Activated CD4-positive, alpha-beta memory T cell treated with anti-CD3 and anti-CD28 coated beads for 36 hours (primary cell): Measurements from ENCODE around the gene P2RY12. TPM values are rescaled to one million over a fixed set of nuclear protein-coding genes. Genes with fewer than 3 reads are reported as not detected.

Experiments
- CTCF ChIA-PET: fragments of 350-600 bp; sonication (Branson Sonifier 250); formaldehyde crosslinking; loops from one replicate; lab custom pipeline; 2021; ENCODE audit warnings: antibody characterized with exemption, inconsistent platforms; lab: Charles Lee
- POLR2A ChIA-PET: fragments of 350-600 bp; sonication (Branson Sonifier 250); formaldehyde crosslinking; loops from one replicate; lab custom pipeline; 2021; ENCODE audit warnings: antibody characterized with exemption; lab: Charles Lee
- DNase-seq: peaks from one replicate; pipeline ENCODE4 v3.0.0-alpha.2; 2020
- H3K27ac Mint-ChIP-seq: one replicate; pipeline ENCODE4 v1.8.0; 2021; ENCODE audit warnings: mixed read lengths
- H3K27me3 Mint-ChIP-seq: one replicate; pipeline ENCODE4 v1.8.0; 2021; ENCODE audit warnings: mixed read lengths
- H3K36me3 Mint-ChIP-seq: one replicate; pipeline ENCODE4 v1.8.0; 2021; ENCODE audit warnings: mixed read lengths
- H3K4me1 Mint-ChIP-seq: one replicate; pipeline ENCODE4 v1.8.0; 2021; ENCODE audit warnings: low read depth, mixed read lengths
- H3K4me3 Mint-ChIP-seq: one replicate; pipeline ENCODE4 v1.8.0; 2021; ENCODE audit warnings: mild to moderate bottlenecking, mixed read lengths
- H3K9me3 Mint-ChIP-seq: one replicate; pipeline ENCODE4 v1.8.0; 2021; ENCODE audit warnings: mixed read lengths
- intact Hi-C: fragments of 100-400 bp; cut with micrococcal nuclease; formaldehyde crosslinking; loops from one replicate; pipeline ENCODE4 v1.15.1; 2023
- total RNA-seq, 2 experiments: library from RNA; stranded (reverse); gene quantifications; one replicate each; pipeline ENCODE4 v1.2.3, GENCODE V29; 2021

P2RY12 gene
- total RNA-seq: not detected

DNA sequence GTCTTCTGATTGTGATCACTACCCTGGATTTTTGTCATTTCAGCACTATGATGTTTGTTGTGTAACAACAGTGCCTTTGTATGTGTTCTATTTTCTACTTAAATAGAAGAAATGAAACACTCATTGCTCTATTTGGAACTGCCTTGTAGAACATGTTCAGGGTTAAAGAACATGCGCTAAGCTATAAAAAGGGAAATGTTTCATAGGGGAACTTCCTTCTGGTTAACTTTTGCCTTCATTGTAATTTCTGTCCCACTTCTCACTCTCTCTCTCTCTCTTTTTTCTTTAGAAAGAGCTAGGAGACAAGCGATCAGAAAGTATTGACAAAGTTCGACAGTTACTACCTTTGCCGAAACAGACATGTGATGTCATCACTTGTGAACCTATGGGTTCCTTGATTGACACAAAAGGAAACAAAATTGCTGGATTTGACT, at the start of gene P2RY12:
P2RY12 (minus strand) TSS at position 13 of the 434 bp plus-strand sequence. CDS start 45,908 bp downstream, outside the sequence.
- H3K27ac Mint-ChIP-seq: no peak within 1 kb of the TSS

DNA sequence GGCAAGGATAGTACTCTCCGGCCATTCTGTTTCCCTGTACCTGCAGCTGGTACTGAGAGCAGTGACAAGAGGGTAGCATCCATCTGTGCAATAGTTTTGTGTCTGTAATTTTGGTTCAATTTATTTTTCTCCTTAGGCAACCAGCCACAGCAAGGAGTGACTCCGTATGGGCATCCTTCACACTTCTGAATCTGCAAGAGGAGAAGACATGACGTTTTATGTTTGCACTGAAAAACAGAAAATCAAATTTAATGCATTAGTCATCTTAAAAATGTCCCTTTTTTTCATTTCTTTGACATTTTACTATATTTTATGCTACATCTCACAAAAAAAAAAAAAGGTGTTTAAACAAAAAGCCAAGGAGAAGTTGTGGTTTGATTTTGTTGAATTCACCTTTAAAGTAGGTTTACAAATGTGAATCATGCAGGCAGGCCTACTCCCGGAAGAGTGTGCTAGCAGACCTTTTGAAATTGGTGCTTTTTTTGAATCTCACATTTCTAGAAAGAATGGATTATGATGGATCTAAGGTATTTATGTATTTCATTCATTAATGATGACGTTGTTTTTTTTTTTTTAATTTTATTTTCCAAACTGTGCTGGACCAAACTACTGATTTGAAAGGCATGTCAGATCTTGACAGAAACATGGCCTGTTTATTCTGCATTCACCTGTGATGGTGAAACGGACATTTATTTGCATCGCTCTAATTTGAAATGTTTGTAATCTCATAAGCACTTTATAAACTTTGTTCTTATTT, 48.2 kb upstream of the P2RY12 start:
- CTCF ChIA-PET: no interaction called here
- Mint-ChIP-seq H3K36me3 (peaks cover 2% of the 10 kb centered on the region), H3K4me3 (no peak overlapping the region), H3K27ac (no peak overlapping the region), H3K9me3 (no peaks in the 10 kb centered on the region), H3K27me3 (peaks cover 1% of the 10 kb centered on the region), H3K4me1 (no peaks in the 10 kb centered on the region)
- intact Hi-C loops: no loop called here
- POLR2A ChIA-PET: no interaction called here
- DNase-seq: no peak

More for the DNA sequence above, at the start of gene P2RY12:
- intact Hi-C loops: no loop called here
- Mint-ChIP-seq H3K9me3 (no peaks in the 10 kb centered on the region), H3K4me3 (no peak within 1 kb of the TSS), H3K36me3 (no peaks in the 10 kb centered on the region), H3K27me3 (no peaks in the 10 kb centered on the region), H3K4me1 (peaks cover 6% of the 10 kb centered on the region)
- POLR2A ChIA-PET: no interaction called here
- DNase-seq: no peak
- CTCF ChIA-PET: interaction anchor here (1.3 kb wide), 1 partner anchor 56 kb away, joined by 3 read pairs; no protein-coding TSS in a partner anchor

DNA sequence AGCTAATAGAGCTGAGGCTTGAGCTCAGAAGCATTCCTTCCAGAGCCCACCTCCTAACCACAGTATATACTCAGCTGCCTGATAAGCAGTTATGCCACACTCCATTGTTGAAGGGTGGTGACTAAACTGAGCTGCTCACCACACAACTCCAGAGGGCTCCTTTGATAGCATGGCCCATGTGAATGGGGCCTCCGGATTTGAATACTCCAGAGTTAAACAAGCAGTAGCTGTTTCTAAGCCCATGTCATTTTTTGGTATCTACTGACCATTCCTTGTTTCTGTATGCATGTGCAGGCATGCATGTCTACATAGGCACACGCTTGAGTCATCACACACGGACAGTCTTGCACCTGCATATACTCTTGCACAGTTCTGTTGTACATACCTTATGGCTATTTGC, 47.4 kb upstream of the P2RY12 start:
- ChIA-PET CTCF (interaction anchor here (0.5 kb wide), 2 partner anchors 383 to 1221 kb away, joined by 3 read pairs; no protein-coding TSS in a partner anchor), POLR2A (no interaction called here)
- Mint-ChIP-seq H3K9me3 (no peaks in the 10 kb centered on the region), H3K4me1 (no peaks in the 10 kb centered on the region), H3K27me3 (peaks cover 1% of the 10 kb centered on the region), H3K4me3 (no peak overlapping the region), H3K27ac (no peak overlapping the region), H3K36me3 (peaks cover 2% of the 10 kb centered on the region)
- intact Hi-C loops: no loop called here
- no peak for DNase-seq

DNA sequence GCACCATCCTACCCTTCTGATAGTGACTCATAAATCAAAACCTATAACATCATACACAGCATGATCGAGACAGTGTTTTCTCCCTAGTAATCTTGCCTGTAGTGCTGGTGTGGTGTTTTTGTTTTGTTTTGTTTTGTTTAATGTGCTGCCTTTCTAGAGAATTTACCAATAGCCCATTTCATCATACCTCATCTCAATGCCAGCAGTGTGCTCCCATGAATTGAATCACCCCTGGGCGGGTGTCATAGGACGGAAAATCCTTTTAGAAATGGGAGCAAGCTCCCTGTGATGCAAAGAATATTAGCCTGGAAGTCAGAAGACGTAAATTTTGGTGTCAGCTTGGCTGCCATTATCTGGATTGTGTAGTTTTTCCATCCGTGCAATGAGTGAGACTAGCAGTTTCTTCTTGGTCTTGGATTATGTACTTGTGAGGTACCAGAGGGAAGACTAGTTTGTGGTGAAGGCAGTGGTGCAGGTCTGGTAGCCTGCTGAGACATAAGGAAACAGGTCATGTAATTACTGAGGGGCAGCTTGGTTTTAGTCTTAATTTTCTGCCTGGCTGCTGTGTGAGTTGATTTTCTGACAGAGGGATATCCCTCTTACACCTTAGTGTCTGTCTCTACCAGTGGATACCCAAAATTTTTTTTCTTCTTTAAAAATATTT, 46.4 kb upstream of the P2RY12 start:
- Mint-ChIP-seq H3K4me3 (no peak overlapping the region), H3K36me3 (peaks cover 2% of the 10 kb centered on the region), H3K9me3 (no peaks in the 10 kb centered on the region), H3K27ac (no peak overlapping the region), H3K4me1 (no peaks in the 10 kb centered on the region), H3K27me3 (peaks cover 1% of the 10 kb centered on the region)
- intact Hi-C loops: no loop called here
- DNase-seq: no peak
- ChIA-PET CTCF (interaction anchor here (0.6 kb wide), 1 partner anchor 37 kb away, joined by 3 read pairs; no protein-coding TSS in a partner anchor), POLR2A (no interaction called here)

DNA sequence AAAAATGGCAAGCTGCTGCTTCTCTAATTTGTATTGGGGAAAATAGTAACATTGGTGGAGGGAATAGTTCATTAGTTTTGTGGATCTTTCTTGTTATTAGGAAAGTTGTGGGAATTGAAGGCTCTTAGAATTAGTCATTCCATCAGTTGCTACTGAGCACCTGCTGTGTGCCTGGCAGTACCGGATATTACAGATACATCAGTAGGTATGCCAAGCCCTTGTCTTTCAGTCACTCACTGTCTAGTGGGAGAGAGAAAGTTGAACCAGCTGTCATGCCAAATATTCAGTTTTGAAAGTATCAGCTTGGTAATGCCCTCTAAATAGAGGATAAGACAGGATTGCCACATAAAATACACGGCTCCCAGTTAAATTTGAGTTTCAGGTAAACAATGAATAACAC, 43.8 kb upstream of the P2RY12 start:
- intact Hi-C loops: no loop called here
- ChIA-PET POLR2A (no interaction called here), CTCF (no interaction called here)
- DNase-seq: no peak
- Mint-ChIP-seq H3K9me3 (no peaks in the 10 kb centered on the region), H3K4me3 (no peak overlapping the region), H3K27me3 (peaks cover 3% of the 10 kb centered on the region), H3K36me3 (peaks cover 2% of the 10 kb centered on the region), H3K27ac (no peak overlapping the region), H3K4me1 (no peaks in the 10 kb centered on the region)

DNA sequence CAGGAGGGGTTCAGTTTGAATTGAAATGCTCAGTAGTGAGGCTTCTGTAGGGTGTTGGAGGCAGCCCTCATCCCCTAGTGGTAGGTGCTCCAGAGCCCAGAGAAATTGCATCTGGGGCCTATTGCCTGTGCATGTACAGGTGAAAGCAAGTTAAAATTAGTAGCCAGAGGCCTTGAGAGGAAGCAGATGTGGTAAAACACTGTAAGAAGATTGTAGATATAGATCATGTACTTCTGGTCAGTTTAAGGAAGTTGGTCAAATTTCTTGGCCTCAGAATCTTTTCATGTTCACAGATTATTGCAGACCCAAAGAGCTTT, 41.7 kb upstream of the P2RY12 start:
- Mint-ChIP-seq H3K27ac (no peak overlapping the region), H3K27me3 (peaks cover 3% of the 10 kb centered on the region), H3K4me3 (no peak overlapping the region), H3K4me1 (no peaks in the 10 kb centered on the region), H3K36me3 (peaks cover 2% of the 10 kb centered on the region), H3K9me3 (no peaks in the 10 kb centered on the region)
- intact Hi-C loops: no loop called here
- CTCF ChIA-PET: interaction anchor here (0.6 to 1.0 kb wide), 2 partner anchors 16 to 38 kb away, joined by 3 read pairs; no protein-coding TSS in a partner anchor
- POLR2A ChIA-PET: no interaction called here
- no peak for DNase-seq

DNA sequence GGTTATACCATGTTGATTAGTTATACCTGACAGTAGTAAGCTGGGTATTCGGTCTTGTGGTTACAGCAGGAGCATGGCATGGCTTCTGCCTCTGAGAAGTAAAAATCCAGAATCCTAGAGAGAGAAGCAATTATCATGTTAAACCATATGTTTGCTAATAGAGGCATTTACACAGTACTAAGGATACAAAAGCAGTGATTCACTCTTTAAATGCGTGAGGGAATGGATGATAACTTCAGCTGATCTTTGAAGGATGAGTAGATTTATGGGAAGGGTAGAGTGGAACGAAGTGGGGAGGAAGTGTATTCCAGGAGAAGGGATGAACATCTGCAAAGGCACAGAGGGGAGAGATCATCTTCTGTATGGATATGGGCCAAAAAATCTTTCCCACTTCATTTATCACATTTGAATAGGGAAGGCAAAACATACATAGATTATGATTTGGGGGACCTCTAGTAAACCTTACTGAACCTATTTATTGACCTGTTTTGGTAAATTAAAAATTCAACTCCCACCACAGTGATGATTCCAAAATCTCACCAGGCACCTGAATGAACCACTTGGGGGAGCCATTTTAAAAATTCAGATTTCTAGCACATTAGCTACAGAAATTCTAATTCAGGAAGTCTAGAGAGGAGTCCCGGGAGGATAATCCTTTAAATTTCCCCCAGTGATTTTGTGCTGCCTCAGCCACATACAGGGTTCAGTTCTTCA, 41.2 kb upstream of the P2RY12 start:
- Mint-ChIP-seq H3K4me3 (no peak overlapping the region), H3K27me3 (peaks cover 2% of the 10 kb centered on the region), H3K4me1 (no peaks in the 10 kb centered on the region), H3K36me3 (peaks cover under 1% of the 10 kb centered on the region), H3K9me3 (no peaks in the 10 kb centered on the region), H3K27ac (no peak overlapping the region)
- intact Hi-C loops: no loop called here
- POLR2A ChIA-PET: interaction anchor here (1.2 kb wide), 1 partner anchor 16 kb away, joined by 4 read pairs; no protein-coding TSS in a partner anchor
- DNase-seq: no peak
- CTCF ChIA-PET: interaction anchor here (0.6 to 1.0 kb wide), 2 partner anchors 16 to 39 kb away, joined by 3 read pairs; no protein-coding TSS in a partner anchor

DNA sequence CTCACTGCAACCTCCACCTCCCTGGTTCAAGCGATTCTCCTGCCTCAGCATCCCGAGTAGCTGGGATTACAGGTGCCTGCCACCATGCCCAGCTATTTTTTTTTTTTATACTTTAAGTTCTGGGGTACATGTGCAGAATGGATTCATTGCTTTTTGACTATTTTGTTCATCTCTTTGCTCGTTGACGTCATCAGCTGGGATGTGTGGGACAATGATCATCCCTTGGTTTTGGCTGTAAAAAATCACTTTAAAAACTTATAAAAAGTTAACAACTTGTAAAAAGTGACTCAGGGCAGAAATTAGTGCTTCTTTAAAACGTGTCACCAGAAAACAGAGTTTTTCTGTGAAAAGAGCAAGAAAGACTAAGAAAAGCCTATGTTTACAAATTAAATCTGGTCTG, 38.5 kb upstream of the P2RY12 start:
- Mint-ChIP-seq H3K4me1 (no peaks in the 10 kb centered on the region), H3K27ac (no peak overlapping the region), H3K27me3 (peaks cover 2% of the 10 kb centered on the region), H3K4me3 (no peak overlapping the region), H3K9me3 (no peaks in the 10 kb centered on the region), H3K36me3 (no peaks in the 10 kb centered on the region)
- intact Hi-C loops: no loop called here
- POLR2A ChIA-PET: no interaction called here
- no peak for DNase-seq
- CTCF ChIA-PET: interaction anchor here (0.6 kb wide), 1 partner anchor 206 kb away, joined by 3 read pairs; no protein-coding TSS in a partner anchor

DNA sequence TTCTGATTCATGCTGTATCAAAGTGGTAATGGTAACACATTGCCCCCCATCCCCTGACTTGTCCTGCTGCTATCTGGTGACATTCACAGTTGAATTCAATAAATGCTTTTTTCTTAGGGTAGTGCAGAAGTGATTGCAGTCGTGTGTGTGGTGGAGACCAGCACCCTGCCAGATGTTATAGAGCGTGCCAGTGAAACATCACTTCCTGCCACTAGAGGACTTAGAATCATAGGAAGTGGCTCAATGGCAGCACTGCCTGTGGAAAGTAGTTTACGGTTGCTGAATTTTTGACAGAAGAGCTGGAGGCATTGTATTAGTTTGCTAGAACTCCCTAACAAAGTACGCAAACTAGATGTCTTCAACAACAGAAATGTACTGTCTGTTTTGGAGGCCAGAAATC, 37.4 kb upstream of the P2RY12 start:
- CTCF ChIA-PET: no interaction called here
- no peaks in the 10 kb centered on the region for H3K36me3 Mint-ChIP-seq

DNA sequence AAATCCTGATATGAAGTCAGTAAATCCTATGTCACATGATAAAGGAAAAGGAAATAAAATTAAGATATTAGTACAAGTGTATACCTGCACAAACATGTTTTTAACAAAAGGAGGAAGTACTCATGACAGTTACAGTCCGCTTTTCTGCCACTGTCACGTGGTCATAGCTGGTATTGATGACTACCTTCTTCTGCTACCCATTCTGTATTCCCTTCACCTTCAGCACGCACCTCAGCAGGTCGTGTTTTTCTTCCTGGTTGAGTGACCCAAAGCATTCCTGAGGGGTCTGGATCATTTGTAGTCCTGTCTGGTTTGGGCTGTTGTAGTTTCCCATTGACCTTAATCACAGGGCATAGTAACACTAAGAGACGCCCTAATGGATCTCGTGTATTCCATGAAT, 35.3 kb upstream of the P2RY12 start:
- H3K27me3 Mint-ChIP-seq: peaks cover 2% of the 10 kb centered on the region
- DNase-seq: no peak
- no peaks in the 10 kb centered on the region for H3K4me1 Mint-ChIP-seq

More for the DNA sequence above, 37.4 kb upstream of the P2RY12 start:
- H3K4me3 Mint-ChIP-seq: no peak overlapping the region
- H3K4me1 Mint-ChIP-seq: no peaks in the 10 kb centered on the region
- intact Hi-C loops: no loop called here
- H3K27me3 Mint-ChIP-seq: peaks cover 2% of the 10 kb centered on the region
- H3K9me3 Mint-ChIP-seq: no peaks in the 10 kb centered on the region
- POLR2A ChIA-PET: no interaction called here
- no peak overlapping the region for H3K27ac Mint-ChIP-seq
- no peak for DNase-seq

DNA sequence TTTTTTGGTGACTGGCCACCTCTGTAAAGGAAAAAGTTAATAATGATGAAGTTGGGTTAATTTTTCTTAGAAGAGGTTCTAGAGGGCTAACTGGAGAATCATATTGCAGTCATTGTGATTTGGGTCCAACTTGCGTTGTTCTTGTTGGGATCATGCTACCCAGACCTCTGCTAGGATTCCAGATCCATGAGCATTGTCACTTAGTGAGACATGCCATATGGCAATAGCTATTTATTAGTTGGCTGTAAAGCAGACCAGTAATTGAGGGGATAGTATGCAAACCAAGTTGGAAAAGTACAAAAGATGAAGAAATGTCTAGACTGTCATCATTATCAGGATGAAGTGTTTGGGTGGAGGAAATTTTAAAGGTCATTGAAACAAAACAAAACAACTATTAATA, 30.7 kb upstream of the P2RY12 start:
- no peak overlapping the region for H3K4me3 Mint-ChIP-seq
- H3K27me3 Mint-ChIP-seq: no peaks in the 10 kb centered on the region
- DNase-seq: no peak
- ChIA-PET CTCF (no interaction called here), POLR2A (no interaction called here)
- peaks cover 3% of the 10 kb centered on the region for H3K9me3 Mint-ChIP-seq
- no peaks in the 10 kb centered on the region for H3K36me3 Mint-ChIP-seq
- H3K27ac Mint-ChIP-seq: no peak overlapping the region
- H3K4me1 Mint-ChIP-seq: no peaks in the 10 kb centered on the region
- intact Hi-C loops: no loop called here

More for the DNA sequence above, 35.3 kb upstream of the P2RY12 start:
- H3K36me3 Mint-ChIP-seq: no peaks in the 10 kb centered on the region
- ChIA-PET CTCF (no interaction called here), POLR2A (no interaction called here)
- intact Hi-C loops: no loop called here
- no peaks in the 10 kb centered on the region for H3K9me3 Mint-ChIP-seq
- H3K27ac Mint-ChIP-seq: no peak overlapping the region
- no peak overlapping the region for H3K4me3 Mint-ChIP-seq

DNA sequence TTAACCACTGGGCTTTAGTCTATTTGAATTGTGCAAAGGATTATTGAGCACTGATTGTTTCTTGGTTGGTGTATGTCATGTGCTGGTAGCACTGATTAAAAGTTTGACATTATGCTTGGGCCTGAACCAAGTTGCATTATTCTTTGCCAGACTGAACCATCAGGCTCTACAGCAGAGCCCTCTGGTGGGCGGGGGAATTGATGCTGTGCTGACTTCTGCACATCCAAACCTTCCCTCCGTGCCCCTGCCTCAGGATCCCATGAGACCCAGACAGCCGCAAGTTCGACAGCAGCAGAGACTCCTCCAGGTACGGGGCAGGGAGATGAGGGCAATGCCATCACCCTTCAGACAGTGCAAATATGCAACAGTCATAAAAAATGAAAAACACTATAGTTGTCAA, 28.4 kb upstream of the P2RY12 start:
- no peak overlapping the region for H3K27ac Mint-ChIP-seq
- peaks cover 3% of the 10 kb centered on the region for H3K9me3 Mint-ChIP-seq
- no peaks in the 10 kb centered on the region for H3K27me3 Mint-ChIP-seq
- H3K4me1 Mint-ChIP-seq: no peaks in the 10 kb centered on the region
- POLR2A ChIA-PET: no interaction called here
- no peaks in the 10 kb centered on the region for H3K36me3 Mint-ChIP-seq
- DNase-seq: no peak
- intact Hi-C loops: no loop called here
- no peak overlapping the region for H3K4me3 Mint-ChIP-seq
- CTCF ChIA-PET: no interaction called here
